ENCODE measurements around the gene BCORL1.

The BCORL1 gene

GRCh38 chrX:129982300-129983251 lies at the start of gene BCORL1:
Gene BCORL1 (plus strand): TSS chrX:129982635. CDS start chrX:130005232, 22,597 bp downstream.
- peak; percentile 39 for DNase-seq

- DNase-seq = no peak
These were observed 49.6 kb upstream of the BCORL1 start for GRCh38 chrX:129932821-129933321.

GRCh38 chrX:129933700-129934099 lies 48.7 kb upstream of the BCORL1 start:
- no peak for DNase-seq

GRCh38 chrX:129934461-129934860 lies 48.0 kb upstream of the BCORL1 start:
- no peak for DNase-seq

- no peak for DNase-seq
These were observed 47.5 kb upstream of the BCORL1 start for GRCh38 chrX:129934952-129935351.

- DNase-seq = no peak
These were observed 44.4 kb upstream of the BCORL1 start for GRCh38 chrX:129938081-129938480.

- no peak for DNase-seq
These were observed 42.4 kb upstream of the BCORL1 start for GRCh38 chrX:129939986-129940385.

- no peak for DNase-seq
These were observed 41.7 kb upstream of the BCORL1 start for GRCh38 chrX:129940721-129941120.

- DNase-seq = no peak
These were observed 37.3 kb upstream of the BCORL1 start for GRCh38 chrX:129945131-129945530.

- DNase-seq = no peak
These were observed 29.1 kb upstream of the BCORL1 start for GRCh38 chrX:129953334-129953648.

- no peak for DNase-seq
These were observed 28.6 kb upstream of the BCORL1 start for GRCh38 chrX:129953881-129954280.

- DNase-seq = no peak
These were observed 27.6 kb upstream of the BCORL1 start for GRCh38 chrX:129954804-129955203.

GRCh38 chrX:129955682-129956081 lies 26.8 kb upstream of the BCORL1 start:
- no peak for DNase-seq

GRCh38 chrX:129956145-129956544 lies 26.3 kb upstream of the BCORL1 start:
- DNase-seq = no peak

- DNase-seq = no peak
These were observed 25.7 kb upstream of the BCORL1 start for GRCh38 chrX:129956765-129957164.

- DNase-seq = no peak
These were observed 25.0 kb upstream of the BCORL1 start for GRCh38 chrX:129957241-129958082.

- DNase-seq = no peak
These were observed 24.4 kb upstream of the BCORL1 start for GRCh38 chrX:129958083-129958465.

GRCh38 chrX:129958814-129959492 lies 23.5 kb upstream of the BCORL1 start:
- DNase-seq = no peak

GRCh38 chrX:129959493-129959832 lies 23.0 kb upstream of the BCORL1 start:
- no peak for DNase-seq

- DNase-seq = no peak
These were observed 21.0 kb upstream of the BCORL1 start for GRCh38 chrX:129961180-129962083.

GRCh38 chrX:129963729-129964128 lies 18.7 kb upstream of the BCORL1 start:
- DNase-seq = no peak

- no peak for DNase-seq
These were observed 17.3 kb upstream of the BCORL1 start for GRCh38 chrX:129965166-129965565.
